ENCODE data around the gene HPCAL1.
"Not testable (repeated sequence)": the region's sequence is repeated elsewhere in the genome, so short reads cannot be mapped to it uniquely, and the experiment has no call there.

DNA sequence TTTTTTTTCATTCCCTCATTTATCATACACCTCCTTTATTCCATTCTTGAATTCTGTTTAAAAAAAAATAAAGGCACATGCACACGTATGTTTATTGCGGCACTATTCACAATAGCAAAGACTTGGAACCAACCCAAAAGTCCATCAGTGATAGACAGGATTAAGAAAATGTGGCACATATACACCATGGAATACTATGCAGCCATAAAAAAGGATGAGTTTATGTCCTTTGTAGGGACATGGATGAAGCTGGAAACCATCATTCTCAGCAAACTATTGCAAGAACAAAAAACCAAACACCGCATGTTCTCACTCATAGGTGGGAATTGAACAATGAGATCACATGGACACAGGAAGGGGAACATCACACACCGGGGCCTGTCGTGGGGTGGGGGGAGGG lies 39.2 kb upstream of the HPCAL1 start:
- TF ChIP-seq, protein P1, sequence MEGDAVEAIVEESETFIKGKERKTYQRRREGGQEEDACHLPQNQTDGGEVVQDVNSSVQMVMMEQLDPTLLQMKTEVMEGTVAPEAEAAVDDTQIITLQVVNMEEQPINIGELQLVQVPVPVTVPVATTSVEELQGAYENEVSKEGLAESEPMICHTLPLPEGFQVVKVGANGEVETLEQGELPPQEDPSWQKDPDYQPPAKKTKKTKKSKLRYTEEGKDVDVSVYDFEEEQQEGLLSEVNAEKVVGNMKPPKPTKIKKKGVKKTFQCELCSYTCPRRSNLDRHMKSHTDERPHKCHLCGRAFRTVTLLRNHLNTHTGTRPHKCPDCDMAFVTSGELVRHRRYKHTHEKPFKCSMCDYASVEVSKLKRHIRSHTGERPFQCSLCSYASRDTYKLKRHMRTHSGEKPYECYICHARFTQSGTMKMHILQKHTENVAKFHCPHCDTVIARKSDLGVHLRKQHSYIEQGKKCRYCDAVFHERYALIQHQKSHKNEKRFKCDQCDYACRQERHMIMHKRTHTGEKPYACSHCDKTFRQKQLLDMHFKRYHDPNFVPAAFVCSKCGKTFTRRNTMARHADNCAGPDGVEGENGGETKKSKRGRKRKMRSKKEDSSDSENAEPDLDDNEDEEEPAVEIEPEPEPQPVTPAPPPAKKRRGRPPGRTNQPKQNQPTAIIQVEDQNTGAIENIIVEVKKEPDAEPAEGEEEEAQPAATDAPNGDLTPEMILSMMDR (IDR thresholded peaks at IDR 0.05), result not testable (repeated sequence)
- TF ChIP-seq POLR2A (IDR thresholded peaks at IDR 0.05), result not testable (repeated sequence)

Measured in adrenal gland (tissue), 5 donors.